ENCODE measurements around the gene SPTB.

The SPTB gene

GRCh38 chr14:64782196-64782595, 97.5 kb downstream of the SPTB start:
- DNase-seq: no peak

DNA sequence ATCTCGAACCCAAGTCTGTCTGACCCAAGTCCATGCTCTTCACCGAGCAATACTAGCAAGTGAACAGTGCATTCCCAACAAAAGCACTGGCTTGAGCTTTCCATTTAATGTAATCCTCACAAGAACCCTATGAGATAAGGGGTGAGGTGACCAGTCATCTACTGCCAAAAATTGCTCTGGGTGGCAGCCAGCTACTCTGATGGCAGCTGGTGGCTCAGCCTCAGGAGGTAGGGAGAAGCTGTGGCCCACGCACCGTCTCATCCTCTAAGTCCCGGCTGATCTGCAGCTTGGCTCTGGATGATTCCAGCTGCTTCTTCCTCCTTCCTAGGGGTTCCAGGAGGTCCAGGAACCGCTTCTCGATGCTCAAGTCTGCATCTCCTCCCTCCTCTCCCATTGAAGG, 100.2 kb downstream of the SPTB start:
- no peak for DNase-seq

- DNase-seq: no peak
Measured at GRCh38 chr14:64778104-64778754, 101.5 kb downstream of the SPTB start.

GRCh38 chr14:64777461-64777860, 102.2 kb downstream of the SPTB start:
- no peak for DNase-seq

DNA sequence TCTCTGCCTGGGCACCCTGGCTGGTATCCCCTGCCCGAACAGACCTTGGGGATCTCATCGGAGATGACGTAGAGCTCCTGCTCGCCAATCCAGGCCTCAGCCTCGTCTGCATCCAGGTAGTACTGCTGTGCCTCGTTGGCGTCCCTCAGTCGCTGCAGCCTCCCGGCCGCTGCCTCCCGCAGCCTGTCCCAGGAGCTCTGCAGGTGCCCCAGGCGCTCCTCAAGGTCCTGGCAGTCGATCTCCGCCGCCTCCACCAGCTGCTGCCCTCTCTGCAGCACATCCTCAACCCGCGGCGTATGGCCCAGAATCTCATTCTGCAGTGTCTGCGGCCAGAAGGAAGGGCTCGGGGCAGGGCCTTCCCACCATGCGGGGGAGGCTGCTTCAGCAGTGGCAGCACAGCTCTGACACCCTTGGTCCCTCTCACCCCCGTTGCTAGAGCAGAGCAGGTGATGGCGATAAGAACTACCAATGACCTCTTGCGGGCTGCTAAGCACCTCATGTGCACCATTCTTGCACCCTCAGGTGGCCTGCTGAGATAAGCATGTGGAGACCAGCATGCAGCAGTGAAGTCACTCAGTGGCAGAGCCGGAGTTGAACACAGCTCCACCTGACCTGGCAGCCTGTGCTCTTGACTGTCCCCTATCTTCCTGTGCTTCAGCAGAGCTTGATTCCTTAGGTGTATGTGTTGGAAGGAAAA, 104.5 kb downstream of the SPTB start:
- no peak for DNase-seq

DNA sequence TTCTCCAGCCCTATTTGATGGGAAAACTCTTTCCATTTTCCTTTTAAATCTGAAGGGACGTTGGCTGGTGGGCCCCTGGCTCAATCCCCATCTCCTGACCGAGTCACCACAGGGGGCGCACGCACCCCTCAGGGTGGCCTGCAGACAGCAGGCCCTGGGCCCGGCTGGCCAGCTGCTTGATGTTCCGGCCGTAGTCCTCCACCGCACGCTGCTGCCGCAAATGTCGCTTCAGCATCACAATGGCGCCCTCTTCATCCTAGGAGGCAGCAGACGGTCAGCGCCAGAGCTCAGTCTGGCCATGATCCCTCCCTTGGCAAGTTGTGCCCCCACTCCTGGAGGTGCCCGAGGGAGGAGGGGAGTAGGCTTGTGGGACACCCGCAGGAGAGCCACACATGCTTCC, 105.4 kb downstream of the SPTB start:
- no peak for DNase-seq

- DNase-seq: no peak
Measured at GRCh38 chr14:64773577-64773976, 106.1 kb downstream of the SPTB start.

GRCh38 chr14:64773046-64773445, 106.7 kb downstream of the SPTB start:
- DNase-seq: no peak

- DNase-seq: no peak
Measured at GRCh38 chr14:64772397-64772950, 107.2 kb downstream of the SPTB start.

- DNase-seq: no peak
Measured at GRCh38 chr14:64771161-64771560, 108.5 kb downstream of the SPTB start.

DNA sequence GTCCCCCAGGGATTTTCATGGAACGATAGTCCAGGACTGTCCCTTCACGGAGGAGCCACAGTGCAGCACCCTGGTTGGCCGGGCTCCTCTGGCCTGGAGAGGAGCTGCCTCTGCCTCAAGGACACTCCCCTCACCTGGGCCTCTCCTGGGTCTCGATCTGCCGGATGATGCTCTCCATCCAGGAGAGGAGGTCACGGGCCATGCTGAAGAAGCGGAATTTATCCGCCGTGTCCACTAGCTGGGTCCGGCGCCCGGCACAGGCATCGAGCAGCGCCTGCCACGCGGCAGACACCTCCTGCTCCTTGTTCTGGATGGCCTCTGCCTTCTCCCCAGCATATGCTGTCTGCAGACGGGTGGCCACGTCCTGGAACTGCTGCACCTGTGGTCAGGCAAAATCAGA, 109.0 kb downstream of the SPTB start:
- no peak for DNase-seq

GRCh38 chr14:64769096-64770020, 110.3 kb downstream of the SPTB start:
- no peak for DNase-seq

DNA sequence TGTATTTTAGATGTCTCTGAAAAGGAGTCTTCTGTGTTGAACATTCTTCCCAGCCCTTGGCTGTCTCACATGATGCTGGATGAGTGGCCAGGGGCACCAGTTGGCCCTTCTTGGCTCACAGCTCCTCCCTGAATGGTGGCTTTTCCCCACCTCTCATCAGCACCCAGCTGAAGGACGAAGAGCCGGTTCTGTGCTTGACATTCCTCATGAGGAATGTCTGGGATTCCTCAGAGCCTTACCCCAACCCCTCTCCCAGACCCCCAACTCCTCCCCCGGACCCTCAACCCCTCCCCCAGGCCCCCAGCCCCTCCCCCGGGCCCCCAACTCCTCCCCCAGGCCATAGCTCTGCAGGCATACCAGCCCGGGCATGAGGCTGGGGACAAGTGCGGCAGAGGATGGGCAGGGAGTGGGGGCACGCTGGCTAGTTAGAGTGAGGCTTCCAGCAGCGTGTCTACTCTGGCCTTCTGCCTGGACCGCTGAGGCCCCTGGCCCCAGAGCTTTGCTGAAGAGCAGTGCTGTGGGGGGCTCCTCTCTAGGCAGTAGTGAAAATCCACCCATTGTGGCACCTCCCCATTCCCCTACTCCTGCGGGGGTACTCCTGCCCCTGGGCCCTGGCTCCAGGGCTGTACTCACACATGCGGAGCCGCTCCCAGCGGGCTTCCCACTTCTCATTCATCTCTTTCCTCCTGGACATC, 111.2 kb downstream of the SPTB start:
- no peak for DNase-seq

DNA sequence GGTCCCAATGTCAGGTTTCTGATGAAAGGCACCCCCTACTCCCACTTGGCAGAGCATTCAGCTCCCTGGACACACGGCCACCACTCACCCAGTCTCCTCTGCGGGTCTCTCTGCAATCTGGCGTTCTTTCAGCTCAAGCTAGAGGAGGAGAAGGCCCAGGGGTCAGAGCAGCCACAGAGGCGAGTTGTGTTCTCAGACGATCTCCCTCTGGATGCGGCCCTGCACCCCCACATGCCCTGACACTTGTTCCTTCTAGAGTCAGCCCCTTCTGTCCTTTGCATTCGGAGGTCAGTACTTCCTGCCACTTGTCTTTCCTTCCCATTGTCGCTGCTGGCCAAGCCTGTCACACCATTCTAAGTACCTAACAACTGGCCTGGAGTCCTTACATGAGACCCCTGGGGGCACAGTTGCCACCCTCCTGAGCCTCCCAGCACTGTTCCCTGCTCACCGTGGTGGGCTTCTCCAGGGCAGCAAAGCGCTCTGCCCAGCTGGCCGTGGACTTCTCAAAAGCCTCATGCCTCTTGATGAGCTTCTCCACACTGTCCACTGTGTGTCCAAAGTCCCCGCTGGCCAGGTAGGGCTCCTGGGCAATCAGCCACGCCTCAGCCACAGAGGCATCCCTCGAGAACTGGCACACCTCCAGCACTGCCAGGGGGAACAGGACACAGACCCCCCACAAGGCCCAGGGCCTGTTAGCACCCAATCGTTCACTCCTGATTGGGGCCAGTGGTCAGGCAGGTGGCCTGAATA, 112.3 kb downstream of the SPTB start:
- DNase-seq: no peak

DNA sequence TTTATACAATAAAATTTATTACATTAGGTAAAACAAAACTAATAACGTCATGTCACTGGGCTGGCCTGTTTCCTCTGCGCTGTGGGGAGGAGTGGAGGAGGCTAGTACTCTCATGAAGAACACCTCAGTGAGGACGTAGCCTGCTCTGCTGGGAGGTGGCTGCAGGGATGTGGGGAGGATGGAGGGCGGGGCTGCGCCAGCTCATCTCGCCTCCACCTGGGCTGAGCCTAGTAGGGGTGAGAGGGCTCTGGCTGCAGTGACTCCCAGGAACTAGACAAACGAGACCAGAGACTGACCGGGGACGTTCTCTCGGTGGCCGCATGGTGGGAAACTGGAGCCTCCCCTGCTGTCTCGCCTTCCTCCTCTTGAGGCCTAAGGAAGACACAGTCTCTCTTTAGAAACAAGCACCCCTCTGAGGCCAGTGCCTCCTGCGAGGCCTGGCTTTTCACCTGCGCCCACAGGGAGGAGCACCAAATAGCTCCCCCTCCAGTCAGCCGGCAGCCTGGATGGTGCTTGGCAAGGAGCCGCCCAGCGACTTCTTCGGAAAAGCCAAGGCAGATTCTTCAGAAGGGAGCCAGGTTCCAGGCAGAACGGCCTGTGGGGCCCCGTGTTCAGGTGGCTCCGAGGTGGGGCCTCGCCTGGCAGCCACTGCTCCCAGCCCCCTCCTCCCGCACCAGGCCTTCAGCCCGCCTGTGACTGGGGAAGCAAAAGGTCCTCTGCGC, 113.1 kb downstream of the SPTB start:
- DNase-seq: peak; percentile 9

GRCh38 chr14:64765740-64766302, 113.9 kb downstream of the SPTB start:
- no peak for DNase-seq

- peak; percentile 46 for DNase-seq
Measured at GRCh38 chr14:64764641-64765520, 114.8 kb downstream of the SPTB start.

DNA sequence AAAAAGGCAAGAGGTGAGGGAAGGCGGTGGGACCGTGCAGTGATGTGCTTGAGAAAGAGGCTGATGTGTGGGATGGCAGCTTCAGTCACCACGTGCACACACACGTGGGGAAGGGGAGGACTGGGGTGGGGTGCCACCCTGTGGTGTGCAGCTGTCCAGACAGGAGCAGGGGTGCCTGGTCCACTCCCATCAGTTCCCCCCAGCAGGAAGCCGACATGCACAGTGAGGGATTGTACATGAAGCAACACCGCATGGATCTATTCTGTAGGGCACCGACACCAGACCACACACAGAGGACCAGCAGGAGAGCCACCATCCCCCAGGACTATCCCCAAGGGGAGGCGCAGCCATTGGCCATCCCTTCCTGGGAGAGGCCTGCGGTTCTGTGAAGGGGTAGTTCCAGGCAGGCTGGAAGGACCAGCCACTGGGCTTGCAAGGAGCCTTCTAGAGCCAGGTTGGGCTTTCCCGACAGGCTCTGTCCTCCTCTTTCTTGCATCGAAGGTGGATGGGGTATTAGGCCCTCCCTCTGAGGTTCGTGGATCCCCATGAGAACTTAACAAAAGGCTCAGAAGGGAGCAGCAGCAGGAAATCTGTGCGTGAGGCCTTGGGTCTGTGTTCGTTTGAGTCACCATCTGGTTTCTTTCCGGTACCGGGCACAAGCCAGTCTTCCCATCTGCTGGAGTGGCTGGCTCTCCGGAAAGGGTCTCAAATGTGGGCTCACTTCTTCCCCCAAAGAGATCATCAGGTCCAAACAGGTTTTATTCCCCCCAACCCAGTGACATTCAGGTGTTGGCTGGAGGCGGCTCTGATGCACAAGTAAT, 115.7 kb downstream of the SPTB start:
- no peak for DNase-seq

All from stimulated activated naive CD4-positive, alpha-beta T cell treated with Interleukin-2 at 50 U/mL for 16 hours (primary cell).